SK-N-MC (cell line): ENCODE results near the gene UBL5.

Experiments used
- EZH2 ChIP-seq: fragments of 200-600 bp; sonication (generic); IDR thresholded peaks from one replicate; pipeline ENCODE4 v1.6.1; 2017; ENCODE audit warnings: antibody characterized with exemption
- POLR2AphosphoS5 ChIP-seq: IDR thresholded peaks from 2 replicates; pipeline ENCODE4 v1.6.1; 2012; ENCODE audit warnings: mild to moderate bottlenecking, low read depth, low read length, borderline replicate concordance

GRCh38 chr19:9872618-9873242, 45.0 kb downstream of the UBL5 start:
- no peak for TF ChIP-seq EZH2
- TF ChIP-seq POLR2AphosphoS5 = no peak
